Stimulated activated CD4-positive, alpha-beta T cell treated with anti-CD3 and anti-CD28 coated beads, Interleukin-12 subunit alpha, Interleukin-12 subunit beta, amount 100 ng/mL, for 4 hours (primary cell): ENCODE measurements around the gene MUC21.
"Not testable (repeated sequence)": the region's sequence is repeated elsewhere in the genome, so short reads cannot be mapped to it uniquely, and the experiment has no call there.

ENCODE experiments used
- DNase-seq: peaks from one replicate; pipeline ENCODE4 v3.0.0-alpha.2; 2020

MUC21 gene

GRCh38 chr6:31010393-31011060, 27.0 kb downstream of the MUC21 start, which contains the start of gene MUC22:
MUC22 (plus strand) TSS chr6:31010474; CDS start chr6:31010707, 233 bp downstream.
- no peak for DNase-seq

GRCh38 chr6:31011153-31011552, 27.6 kb downstream of the MUC21 start:
- DNase-seq, result no peak

- no peak for DNase-seq
Measured at GRCh38 chr6:31016659-31017299, 33.3 kb downstream of the MUC21 start.

DNA sequence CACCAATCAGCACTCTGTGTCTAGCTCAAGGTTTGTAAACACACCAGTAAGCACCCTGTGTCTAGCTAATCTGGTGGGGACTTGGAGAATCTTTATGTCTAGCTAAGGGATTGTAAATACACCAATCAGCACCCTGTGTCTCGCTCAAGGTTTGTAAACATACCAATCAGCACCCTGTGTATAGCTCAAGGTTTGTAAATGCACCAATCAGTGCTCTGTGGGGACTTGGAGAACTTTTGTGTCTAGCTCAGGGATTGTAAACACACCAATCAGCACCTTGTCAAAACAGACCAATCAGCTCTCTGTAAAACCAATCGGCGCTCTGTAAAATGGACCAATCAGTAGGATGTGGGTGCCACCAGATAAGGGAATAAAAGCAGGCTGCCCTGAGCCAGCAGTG, 33.9 kb downstream of the MUC21 start:
- DNase-seq, result not testable (repeated sequence)

DNA sequence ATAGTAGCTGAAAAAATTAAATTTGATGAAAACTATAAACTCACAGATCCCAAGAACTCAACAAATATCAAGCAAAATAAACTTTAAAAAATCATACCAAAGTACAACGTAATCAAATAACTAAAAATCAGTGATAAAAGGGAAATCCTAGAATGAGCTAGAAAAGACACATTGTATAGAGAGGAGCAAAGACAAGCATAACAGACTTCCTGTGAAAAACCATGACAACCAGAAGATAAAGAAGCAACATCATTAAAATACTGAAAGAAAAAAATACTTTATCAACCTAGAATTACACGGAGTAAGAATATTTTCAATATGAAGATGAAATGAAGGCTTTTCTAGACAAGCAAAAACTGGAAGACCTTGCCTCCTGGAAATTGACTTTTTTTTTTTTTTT, 36.5 kb downstream of the MUC21 start:
- no peak for DNase-seq

DNA sequence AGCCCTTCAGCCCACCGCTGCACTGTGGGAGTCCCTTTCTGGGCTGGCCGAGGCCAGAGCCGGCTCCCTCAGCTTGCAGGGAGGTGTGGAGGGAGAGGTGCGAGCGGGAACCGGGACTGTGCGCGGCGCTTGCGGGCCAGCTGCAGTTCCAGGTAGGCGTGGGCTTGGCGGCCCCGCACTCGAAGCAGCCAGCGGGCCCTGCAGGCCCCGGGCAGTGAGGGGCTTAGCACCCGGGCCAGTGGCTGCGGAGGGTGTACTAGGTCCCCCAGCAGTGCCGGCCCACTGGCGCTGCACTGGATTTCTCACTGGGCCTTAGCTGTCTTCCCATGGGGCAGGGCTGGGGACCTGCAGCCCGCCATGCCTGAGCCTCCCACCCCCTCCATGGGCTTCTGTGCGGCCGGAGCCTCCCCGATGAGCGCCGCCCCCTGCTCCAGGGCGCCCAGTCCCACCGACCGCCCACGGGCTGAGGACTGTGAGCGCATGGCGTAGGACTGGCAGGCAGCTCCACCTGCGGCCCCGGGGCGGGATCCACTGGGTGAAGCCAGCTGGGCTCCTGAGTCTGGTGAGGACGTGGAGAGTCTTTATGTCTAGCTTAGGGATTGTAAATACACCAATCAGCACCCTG, 37.2 kb downstream of the MUC21 start:
- not testable (repeated sequence) for DNase-seq

GRCh38 chr6:31021705-31022531, 38.4 kb downstream of the MUC21 start:
- DNase-seq, result not testable (repeated sequence)

DNA sequence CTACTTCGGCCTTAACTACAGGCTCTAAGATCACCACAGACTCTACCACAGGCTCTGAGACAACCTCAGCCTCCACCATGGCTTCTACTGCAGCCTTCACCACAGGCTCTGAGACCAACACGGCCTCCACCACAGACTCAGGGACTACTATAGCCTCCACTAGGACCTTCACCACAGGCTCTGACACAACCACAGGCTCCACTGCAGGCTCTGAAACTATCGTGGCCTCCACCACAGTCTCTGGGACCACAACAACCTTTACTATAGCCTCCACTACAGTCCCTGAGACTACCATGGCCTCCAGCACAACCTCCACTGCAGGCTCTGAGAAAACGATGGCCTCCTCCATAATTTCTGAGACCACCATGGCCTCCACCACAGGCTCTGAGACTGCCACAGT, 42.1 kb downstream of the MUC21 start:
- no peak for DNase-seq

- no peak for DNase-seq
Measured at GRCh38 chr6:31031095-31031494, 47.6 kb downstream of the MUC21 start.

GRCh38 chr6:31033075-31033474, 49.6 kb downstream of the MUC21 start:
- DNase-seq, result no peak

- no peak for DNase-seq
Measured at GRCh38 chr6:31035862-31036497, 52.5 kb downstream of the MUC21 start.

DNA sequence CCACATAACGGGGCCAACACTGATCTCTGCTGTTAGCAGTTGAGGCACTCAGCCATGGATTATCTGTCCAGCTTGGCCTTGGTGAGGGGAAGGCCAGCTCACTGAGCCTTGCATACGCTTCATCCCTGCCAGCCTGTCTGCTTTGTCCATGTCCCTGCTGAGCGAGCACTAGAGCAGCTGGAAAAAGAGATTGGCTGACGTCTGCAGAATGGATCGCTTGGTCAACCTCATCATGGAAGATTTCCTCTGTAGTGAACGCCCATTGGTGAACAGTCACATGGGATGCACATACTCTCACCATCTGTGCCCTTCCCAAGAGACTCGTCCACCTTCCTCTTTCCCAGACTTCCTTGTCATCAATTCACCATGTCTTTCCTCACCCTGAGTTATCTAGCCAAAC, 53.7 kb downstream of the MUC21 start:
- DNase-seq, result no peak

- no peak for DNase-seq
Measured at GRCh38 chr6:31037682-31038081, 54.2 kb downstream of the MUC21 start.

DNA sequence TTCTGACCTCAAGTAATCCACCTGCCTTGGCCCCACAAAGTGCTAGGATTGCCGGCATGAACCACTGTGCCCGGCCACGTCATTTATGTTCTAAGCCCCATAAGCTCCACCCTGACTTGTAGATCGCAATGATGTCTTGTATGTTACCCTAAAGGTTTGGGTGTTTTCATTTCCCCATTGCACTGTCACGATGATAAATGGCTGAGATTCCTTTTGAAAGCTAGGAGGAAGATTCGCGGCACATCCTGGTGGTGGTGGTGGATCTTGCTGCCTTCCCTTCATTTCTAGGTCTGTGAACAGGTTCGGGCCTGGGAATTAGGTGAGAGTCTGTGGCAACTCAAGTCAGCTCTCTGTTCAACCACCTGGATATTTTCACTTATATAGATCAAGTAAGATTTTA, 55.0 kb downstream of the MUC21 start:
- DNase-seq, result no peak
